Measurements from ENCODE around the gene TRERF1.

- TF ChIP-seq JUN (CRISPR knock-in tag; IDR thresholded peaks at IDR 0.05) (no peak), E2F1 (CRISPR knock-in tag; IDR thresholded peaks at IDR 0.05) (no peak), CTCF (IDR thresholded peaks at IDR 0.05) (no peak), FOXK1 (CRISPR knock-in tag; IDR thresholded peaks at IDR 0.05) (no peak), SP1 (CRISPR knock-in tag; conservative IDR thresholded peaks at IDR 0.05) (no peak), MLX (CRISPR knock-in tag; IDR thresholded peaks at IDR 0.05) (no peak)
These were observed 120.7 kb downstream of the TRERF1 start for GRCh38 chr6:42331019-42331418.

Measured in WTC11 (cell line).